ENCODE data around the gene IGSF5.

Gene IGSF5

DNA sequence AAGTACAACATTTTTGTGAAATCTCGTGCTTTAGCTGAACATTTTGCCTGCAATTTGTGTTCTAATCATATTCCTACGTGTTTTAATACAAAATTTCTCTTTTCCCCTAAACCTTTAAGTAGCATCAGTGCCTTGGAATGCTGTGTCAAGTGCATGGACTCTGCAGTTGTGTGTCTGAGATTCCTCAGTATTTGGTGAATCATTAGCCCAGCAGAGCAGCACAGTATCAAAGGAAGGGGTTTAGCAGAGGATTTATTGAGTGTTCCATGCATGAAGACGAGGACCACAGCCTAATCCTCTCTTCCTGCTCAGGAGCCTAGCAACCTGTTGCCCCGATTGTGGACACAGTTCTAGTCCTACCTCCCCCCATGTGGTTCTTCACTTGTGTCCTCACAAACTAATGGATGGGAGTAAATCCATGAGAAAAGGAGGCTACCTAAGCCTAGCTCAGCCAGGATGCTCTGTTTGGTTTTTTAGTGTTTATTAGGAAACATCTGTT is 92.9 kb downstream of the IGSF5 start:
- DNase-seq: no peak

DNA sequence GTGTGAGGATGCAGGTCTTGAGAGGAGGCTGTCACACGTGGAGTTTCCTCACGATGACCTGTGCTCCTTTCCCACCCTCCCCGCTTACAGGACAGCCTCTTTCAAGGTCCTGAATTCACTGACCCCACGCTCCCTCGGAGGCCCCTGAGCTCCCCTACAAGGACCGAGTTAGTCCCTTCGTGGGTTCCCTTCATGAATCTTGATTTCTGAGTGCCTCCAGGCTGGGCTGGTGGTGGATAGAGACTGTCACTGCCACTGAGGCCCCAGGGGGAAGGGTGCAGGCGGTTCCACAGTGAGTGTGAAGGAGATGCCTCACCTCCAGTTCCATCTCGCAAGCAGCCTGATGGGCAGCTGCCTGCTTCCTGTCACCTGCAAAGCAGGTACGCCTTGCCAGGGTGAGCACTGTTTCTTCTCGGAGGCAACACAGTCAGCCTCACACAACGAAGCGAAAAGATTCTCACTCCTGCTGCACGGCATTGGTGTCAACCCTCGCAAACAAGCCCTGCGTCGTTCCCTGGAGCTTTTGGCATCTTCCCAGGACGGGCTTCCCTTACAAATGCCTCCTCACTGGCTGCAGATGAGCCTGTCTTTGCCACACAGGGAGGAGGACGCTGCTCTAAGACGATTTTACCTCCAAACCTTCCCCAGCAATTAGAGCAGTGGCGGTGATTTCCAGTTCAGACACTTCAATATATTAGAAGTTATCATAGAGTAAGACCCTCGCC is 95.6 kb downstream of the IGSF5 start:
- DNase-seq: no peak

DNA sequence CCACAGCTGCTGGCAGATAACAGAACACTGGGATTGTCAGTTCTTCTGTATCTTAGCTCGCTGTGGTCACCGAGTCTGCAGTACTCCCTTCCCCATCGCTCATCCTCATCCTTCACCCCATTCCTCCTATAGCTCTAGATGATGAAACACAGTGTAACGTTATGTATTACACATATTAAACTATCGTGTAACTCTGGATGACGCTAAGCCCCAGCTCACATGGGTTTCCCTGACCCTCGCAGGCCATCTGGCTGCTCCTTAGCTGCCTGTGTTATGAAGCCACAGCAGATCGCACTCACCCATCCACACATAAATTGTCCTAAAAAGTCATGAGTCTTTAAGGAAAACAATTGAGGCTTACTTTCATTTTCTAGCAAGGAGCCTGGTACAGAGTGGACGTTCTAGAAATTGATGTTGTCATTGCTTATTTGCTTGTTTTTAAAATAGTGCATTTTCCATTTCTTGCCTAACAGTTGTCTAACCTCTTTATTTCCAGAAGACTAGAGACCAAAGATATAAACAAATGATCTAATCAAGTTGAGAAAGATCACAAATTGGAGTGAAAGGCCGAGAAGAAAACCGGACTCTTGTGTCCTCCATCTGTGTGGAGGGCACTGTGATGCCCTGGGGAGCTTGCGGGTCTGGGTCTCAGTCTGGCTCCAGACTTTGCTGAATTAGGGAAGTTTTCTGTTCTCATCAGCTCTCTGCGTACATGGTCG is 97.9 kb downstream of the IGSF5 start:
- DNase-seq: no peak

DNA sequence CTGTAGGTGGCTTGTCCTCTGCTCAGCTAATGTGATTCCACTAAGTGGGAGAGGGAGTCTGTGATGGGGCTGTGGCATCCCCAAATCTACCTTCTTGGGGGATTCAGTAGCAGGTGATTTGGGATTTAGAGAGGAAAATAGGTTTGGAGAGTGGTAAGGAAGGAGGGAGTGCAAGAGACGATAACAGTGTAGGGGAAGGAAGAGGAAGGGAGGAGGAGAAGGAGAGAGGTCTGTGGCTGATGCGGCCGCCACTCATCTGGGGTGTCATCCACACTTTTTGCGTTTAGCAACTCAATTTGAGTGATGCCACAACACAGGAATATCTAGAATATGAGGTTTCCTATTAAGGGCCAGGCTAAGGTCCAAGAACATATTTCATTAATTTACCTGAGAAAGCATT is 98.5 kb downstream of the IGSF5 start:
- DNase-seq: no peak

DNA sequence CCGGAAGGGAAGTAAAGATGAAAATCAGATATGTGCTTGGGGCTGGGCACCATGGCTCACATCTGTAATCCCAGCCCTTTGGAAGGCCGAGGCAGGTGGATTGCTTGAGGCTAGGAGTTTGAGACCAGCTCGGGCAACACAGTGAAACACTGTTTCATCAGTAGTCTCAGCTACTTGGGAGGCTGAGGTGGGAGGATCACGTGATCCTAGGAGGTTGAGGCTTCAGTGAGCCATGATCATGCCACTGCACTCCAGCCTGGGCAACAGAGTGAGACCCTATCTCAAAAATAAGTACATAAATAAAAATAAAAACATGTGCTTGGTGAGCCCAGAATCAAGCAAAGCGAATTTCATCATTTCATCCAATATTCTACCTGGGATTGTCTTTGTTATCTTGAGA is 98.9 kb downstream of the IGSF5 start:
- no peak for DNase-seq

DNA sequence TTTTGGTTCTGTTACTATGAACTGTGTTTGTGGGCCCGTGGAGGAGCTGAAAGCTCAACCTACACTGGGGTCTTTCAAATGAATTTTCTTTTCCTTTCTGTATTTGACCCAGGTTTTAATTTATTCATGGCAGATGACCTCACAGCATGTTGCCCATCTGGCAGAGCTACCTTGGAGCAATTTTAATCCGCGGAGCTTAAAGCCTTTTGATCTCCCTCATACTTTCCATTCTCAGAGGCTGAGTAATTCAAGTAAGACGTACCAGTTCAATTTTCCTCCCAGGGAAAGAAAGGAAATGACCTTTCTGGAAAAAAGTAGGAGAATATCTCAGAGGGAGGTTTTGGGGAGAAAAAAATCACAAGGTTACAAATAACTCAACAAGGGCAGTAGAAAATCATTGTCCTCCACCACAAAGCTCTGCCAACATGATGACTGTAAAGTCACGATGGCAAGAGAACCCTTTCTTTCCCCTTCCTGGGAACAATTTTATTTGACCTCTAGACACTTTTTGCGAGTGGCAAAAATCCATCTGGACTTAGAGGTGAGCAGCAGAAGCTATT is 100.7 kb downstream of the IGSF5 start:
- DNase-seq: no peak

DNA sequence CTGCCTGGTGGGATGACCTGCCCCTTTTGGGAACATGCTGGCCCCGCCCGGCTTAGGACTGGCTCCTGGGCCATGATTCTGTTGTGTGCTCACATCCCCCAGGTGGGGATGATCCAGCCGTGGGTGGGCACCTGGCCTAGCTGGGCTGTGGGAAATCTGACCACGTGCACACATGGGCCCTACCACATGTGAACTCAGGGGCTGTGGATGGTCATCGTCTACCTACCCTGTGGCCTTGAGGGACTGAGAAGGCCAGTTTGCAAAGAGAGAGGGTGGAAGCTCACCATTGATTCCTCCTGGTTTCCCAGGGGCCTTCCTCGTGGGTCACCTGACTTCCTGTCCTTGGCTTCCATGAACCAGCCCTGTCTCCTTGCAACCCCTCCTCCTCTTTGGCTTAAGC is 102.9 kb downstream of the IGSF5 start:
- no peak for DNase-seq

DNA sequence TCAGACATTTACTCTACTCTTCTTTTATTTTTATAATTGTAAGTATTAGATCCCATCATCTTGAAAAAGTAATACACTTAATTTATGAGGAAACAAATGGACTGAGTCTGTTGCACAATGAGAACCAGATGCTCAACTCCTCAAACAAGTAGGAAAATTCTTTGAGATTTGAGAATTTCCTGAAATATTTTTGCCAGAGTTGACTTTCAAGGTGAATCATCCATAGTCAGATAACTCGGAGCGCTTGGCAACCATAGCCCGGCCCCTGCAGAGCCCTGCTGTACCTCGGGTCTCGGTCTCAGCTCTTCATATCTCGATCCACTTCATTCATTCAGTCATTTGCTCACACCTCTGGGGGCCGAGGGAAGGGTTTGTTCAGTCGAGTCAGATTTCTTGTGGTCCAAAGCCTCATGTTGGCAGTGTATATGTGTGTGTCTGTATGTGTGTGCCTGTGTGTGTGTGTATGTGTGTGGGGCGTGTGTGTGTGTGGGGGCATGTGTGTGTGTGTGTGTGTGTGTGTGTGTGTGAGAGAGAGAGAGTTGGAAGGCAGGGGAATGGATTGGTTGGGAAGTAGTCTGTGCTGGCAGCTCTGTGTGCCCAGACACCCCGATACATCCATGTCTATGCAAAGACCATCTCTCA is 104.2 kb downstream of the IGSF5 start:
- no peak for DNase-seq

DNA sequence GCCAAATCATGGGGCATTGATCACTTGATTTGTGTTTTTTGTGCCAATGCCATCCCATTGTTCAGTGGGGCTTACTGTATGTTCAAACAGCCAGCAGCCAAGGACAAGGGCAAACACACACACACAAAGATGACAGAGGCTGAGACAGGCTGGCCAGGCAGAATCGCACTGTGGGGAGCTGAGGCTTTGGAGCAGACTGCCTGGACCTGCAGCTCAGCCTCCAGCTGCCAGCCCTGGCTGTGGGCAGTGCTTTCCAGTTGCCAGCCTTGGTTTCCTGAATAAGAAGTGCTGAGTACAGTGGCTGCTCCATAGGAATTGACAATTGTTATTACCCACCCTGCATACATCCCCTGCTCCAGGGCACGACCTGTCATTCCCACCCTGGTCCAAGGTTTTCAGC is 105.3 kb downstream of the IGSF5 start:
- no peak for DNase-seq

DNA sequence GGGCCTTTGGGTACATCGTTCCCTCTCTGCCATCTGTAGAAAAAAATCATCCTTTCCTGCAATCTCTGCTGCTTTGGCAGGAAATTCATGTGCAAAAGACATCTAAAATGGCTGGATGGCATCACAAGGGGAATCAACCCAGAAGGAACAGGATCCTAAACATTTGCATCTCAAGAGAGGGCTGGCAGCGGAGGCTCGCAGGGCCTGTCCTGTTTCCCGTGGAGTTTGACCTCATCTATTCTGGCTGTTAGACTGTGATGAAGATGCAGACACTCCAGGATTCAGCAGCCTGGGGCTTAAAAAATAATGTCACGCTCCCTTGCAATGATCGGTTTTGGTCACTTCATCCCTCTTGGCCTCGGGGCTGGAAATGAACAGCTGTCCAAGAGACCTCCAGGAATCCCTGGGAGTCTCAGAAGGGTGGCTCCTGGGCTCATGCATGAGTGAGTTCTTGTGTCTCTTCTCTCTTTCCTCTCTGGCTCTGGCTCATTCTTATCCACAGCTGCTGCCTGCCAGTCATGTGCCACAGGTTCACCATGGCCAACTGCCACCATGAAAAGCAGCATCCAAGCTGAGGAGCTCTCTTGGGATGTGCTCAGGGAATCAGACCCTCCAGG is 106.1 kb downstream of the IGSF5 start:
- no peak for DNase-seq

Data from hematopoietic multipotent progenitor cell treated with erythropoietin and hydrocortisone succinate and interleukin-3 and kit ligand, for 8 days (in vitro differentiated cells).